Effector memory CD4-positive, alpha-beta T cell (primary cell): ENCODE data around the gene PSEN2.

Experiments
- DNase-seq, 3 donors: peaks; one replicate each; pipeline ENCODE4 v3.0.0-alpha.2; 2020
- H3K27ac ChIP-seq: 2 replicates; pipeline ENCODE4 v1.7.0; 2013; ENCODE audit warnings: mild to moderate bottlenecking, low read length, moderate library complexity; ENCODE audit not compliant: insufficient read depth, poor library complexity, severe bottlenecking
- H3K27me3 ChIP-seq: replicated peaks from 2 replicates; pipeline ENCODE4 v1.7.0; 2013; ENCODE audit warnings: mild to moderate bottlenecking, low read length; ENCODE audit not compliant: insufficient read depth, control insufficient read depth, poor library complexity, severe bottlenecking
- H3K36me3 ChIP-seq: 2 replicates; pipeline ENCODE4 v1.7.0; 2013; ENCODE audit warnings: mild to moderate bottlenecking, low read length, moderate library complexity; ENCODE audit not compliant: control insufficient read depth, insufficient read depth
- H3K4me1 ChIP-seq: 2 replicates; pipeline ENCODE4 v1.7.0; 2013; ENCODE audit warnings: low read length, mild to moderate bottlenecking; ENCODE audit not compliant: control insufficient read depth, insufficient read depth, poor library complexity, severe bottlenecking
- H3K4me3 ChIP-seq: 2 replicates; pipeline ENCODE4 v1.7.0; 2013; ENCODE audit warnings: low read length, low read depth, mild to moderate bottlenecking; ENCODE audit not compliant: insufficient read depth, poor library complexity, severe bottlenecking
- H3K9me3 ChIP-seq: 2 replicates; pipeline ENCODE4 v1.7.0; 2013; ENCODE audit warnings: mild to moderate bottlenecking, low read length, moderate library complexity; ENCODE audit not compliant: control insufficient read depth

Gene PSEN2

DNA sequence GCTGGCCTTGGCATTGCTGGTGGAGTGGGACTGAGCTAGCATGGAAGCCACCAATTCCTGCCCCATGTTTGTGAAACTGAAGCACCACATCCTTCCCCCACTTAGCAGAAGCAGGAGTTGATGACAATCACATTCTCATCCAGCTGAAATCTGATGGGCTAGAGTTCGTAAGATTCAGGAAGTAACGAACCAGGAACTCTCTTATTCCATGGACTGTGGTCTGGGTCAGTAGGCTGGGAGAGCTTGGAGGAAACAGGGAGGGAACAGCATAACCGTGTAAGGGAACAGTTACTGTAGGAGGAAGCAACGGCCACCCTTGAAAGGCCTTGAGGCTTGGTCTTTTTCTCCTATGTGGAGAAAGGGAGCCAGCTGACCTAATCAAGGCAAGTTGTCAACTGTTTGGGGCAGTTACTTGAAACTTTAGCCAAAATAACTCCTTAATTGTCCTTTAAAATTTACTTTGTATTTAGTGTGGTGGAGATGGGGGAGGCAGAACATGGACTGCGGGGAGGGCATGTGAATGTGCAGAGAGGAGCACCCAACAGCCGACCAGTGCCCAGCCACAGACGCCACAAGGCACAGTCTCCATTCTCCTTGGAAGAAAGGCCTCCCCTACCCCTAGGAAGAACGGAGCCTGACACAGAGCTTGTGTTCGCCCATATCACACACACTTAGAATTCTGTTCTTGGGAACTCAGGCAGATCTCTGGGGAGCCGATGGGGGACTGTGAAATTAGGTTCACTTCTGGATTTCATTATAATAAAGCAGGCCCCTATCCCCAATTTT, 67.7 kb downstream of the PSEN2 start:
- H3K4me3 ChIP-seq: no peak overlapping the region
- peak overlapping the region; percentile 90 for H3K27ac ChIP-seq
- H3K27me3 ChIP-seq: no peaks in the 10 kb centered on the region
- H3K36me3 ChIP-seq: no peaks in the 10 kb centered on the region
- peaks cover 17% of the 10 kb centered on the region for H3K4me1 ChIP-seq
- DNase-seq: no peak
- no peaks in the 10 kb centered on the region for H3K9me3 ChIP-seq

DNA sequence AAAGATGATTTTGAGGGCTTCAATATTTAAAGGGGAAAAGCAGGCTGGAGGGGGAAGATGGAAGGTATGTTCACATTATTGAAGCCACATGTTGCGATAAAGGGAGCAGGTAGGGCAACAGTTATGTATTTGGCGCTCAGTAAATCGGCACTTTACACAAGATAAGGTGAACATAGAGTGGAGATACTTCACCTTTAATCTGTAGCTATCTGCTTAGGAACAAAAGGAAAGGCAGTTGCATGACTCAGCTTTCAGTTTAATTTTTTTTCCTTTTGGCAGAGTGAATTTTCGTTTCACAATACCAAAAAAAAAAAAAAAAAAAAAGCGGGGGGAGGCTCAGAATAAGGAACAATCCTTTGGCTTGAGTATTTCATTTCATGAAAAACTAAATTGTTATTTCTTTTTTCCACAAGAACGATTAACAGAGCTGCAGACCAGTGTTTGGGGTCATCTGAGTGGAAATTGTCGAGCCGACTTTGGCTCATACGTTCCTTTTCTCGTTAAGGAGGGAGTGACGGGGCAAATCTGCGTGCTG, 68.6 kb downstream of the PSEN2 start:
- no peak for DNase-seq
- H3K4me1 ChIP-seq: peaks cover 17% of the 10 kb centered on the region

DNA sequence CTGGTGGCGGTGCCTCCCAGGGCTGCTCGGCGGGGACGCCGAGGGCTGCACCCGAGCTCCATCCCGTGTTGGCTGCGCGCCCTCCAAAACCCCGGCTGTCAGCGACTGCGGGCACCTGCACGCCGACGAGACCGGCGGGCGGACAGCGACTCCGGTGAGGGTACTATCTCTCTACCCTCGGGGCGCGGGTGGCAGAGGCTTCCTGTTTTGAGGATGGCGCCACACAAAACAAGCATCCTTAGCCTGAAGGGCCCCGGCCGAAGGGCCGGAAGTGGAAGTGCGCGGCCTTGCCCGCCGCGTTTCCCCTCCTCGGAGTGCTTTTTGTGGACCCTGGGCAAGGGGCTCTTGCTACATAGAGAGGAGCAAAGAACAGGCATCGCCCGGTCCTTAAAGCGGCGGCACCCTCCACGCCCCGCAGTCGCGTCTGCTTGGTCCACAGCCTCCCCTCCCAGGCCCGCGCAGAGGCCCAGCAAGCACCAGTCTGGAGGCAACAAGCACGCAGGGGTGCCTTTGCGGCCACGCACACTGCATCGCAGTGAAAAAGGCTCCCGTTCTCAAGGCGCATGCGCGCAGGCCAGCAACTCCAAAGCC, 69.1 kb downstream of the PSEN2 start:
- Histone ChIP-seq H3K36me3 (no peaks in the 10 kb centered on the region), H3K4me1 (peaks cover 17% of the 10 kb centered on the region), H3K27ac (peak overlapping the region; percentile 90), H3K9me3 (no peaks in the 10 kb centered on the region), H3K27me3 (no peaks in the 10 kb centered on the region), H3K4me3 (peak overlapping the region; percentile 57)
- DNase-seq: peak; percentile 51 to 64 (median 57)

More for the DNA sequence above, 68.6 kb downstream of the PSEN2 start:
- Histone ChIP-seq H3K9me3 (no peaks in the 10 kb centered on the region), H3K27me3 (no peaks in the 10 kb centered on the region), H3K4me3 (peak overlapping the region; percentile 57), H3K27ac (peak overlapping the region; percentile 90), H3K36me3 (no peaks in the 10 kb centered on the region)

DNA sequence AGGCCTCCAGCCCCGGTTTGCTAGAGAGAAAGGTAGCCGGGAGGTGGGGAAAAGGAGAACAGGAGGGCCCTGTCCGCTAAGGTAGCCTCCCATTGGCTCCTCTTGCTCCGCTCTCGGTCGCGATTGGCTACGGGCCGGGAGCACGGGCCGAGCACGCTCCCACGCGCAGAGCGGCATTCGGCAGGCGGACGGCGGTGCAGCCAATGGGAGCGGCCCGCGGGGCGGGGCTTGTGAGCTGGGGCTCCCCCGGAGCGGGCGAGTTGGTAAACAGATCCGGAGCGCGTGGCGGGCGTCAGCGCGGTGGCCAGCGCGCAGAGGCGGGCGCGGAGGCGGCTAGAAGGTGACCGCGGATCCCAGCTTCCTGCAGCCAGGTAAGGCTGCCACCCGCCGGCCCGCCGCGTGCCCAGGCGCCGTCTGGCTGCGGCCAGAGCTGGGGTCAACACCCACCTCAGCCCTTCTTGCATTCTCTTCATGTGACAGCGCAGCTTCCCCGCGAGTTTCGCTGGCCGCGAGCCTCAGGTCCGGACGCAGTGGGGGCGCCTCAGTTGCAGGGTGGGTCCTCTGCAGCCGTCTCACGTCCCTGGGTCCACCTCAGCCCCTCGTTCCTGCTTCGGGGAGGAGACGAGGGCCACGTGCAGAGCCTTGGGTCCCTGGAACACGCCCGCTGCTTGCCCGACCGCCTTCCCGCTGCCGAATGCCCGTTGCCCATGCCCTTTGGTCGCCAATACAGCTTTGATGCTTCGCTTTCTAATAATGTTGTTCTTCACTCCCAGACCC, 69.8 kb downstream of the PSEN2 start, which contains the start of gene COQ8A:
Gene COQ8A (plus strand): TSS at position 266 of the 777 bp plus-strand sequence. CDS start 21,092 bp downstream, outside the sequence.
- peak within 1 kb of the TSS; percentile 90 for H3K27ac ChIP-seq
- H3K4me1 ChIP-seq: peaks cover 17% of the 10 kb centered on the region
- peak within 1 kb of the TSS; percentile 73 for H3K4me3 ChIP-seq
- no peaks in the 10 kb centered on the region for H3K36me3 ChIP-seq
- DNase-seq: peak; percentile 97 to 99 (median 98)
- H3K27me3 ChIP-seq: no peaks in the 10 kb centered on the region
- no peaks in the 10 kb centered on the region for H3K9me3 ChIP-seq

DNA sequence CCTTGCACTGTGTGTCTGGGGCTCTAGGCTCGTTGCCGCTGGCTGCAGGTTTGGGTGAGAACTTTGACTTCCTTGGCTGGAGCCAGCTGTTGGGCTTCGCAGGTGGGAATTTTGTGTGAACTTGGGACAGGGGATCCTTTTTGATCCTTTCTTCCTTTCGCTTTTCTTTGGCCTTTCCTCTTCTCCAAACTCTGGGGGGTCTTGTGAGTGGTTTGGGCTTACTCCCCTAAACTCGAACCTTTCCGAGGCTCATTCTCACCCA, 70.3 kb downstream of the PSEN2 start:
- H3K4me3 ChIP-seq: peak overlapping the region; percentile 73
- no peaks in the 10 kb centered on the region for H3K27me3 ChIP-seq
- no peak for DNase-seq
- no peak overlapping the region for H3K27ac ChIP-seq
- H3K9me3 ChIP-seq: no peaks in the 10 kb centered on the region
- H3K4me1 ChIP-seq: peaks cover 17% of the 10 kb centered on the region
- H3K36me3 ChIP-seq: no peaks in the 10 kb centered on the region

DNA sequence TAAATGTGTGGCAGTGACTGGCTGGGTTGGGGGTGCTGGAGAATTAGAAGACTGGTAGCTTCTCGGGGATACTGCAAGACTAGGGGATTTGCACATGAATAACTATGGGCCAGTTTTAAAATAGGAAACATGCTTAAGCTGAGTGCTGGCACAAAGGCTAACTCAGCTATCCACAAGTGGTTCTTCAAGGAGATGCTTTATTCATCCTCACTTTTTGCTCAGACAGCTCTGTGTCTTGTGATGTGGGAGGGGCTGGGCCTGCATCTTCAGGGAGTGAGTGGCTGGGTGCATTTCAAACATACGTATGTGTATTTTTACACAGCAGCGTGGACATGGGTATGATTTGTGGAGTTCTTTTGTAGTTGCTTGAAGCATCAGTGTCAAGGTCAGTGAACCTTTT, 72.0 kb downstream of the PSEN2 start:
- Histone ChIP-seq H3K9me3 (no peaks in the 10 kb centered on the region), H3K27ac (no peak overlapping the region), H3K36me3 (no peaks in the 10 kb centered on the region), H3K4me3 (no peak overlapping the region), H3K27me3 (no peaks in the 10 kb centered on the region), H3K4me1 (peaks cover 17% of the 10 kb centered on the region)
- no peak for DNase-seq

DNA sequence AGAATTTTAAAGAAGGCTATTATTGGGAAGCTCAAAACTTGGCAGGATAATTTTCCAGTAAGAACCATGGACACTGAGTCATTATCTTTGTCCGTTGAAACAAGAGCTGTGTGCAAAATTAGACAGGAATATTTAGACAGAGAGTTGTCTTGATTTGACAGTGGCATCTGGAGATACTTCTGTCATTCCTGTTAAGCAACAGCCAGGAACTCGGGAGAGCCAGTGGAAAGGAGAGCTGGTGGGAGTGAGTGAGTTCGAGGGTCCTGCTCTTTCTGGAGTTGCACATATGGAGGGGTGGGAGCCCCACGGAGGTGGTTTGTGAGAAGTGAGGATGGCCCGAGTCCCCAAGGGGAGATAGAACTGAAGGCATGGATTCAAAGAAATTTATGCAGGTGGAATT, 72.7 kb downstream of the PSEN2 start:
- Histone ChIP-seq H3K27me3 (no peaks in the 10 kb centered on the region), H3K27ac (no peak overlapping the region), H3K36me3 (no peaks in the 10 kb centered on the region), H3K4me3 (no peak overlapping the region), H3K4me1 (peaks cover 17% of the 10 kb centered on the region), H3K9me3 (no peaks in the 10 kb centered on the region)
- no peak for DNase-seq

DNA sequence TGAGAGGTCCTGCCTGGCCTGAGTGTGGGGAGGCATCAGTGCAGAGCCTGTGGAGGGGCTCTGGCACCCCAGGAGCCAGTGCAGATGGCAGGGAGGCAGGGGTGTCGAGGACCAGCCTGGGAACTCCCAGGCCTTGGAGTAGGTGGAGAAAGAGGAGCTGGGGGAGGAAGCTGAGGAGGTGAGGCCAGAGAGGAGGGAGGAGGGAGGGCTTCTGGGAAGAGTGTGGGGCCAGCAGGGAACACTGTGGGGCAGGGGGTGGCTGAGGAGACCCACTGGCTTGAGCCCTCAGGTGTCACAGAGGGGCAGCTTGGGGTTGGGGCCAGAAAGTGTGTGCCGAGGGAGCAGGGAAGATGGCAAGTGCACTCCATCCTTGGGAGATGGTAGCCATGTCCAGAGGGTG, 73.5 kb downstream of the PSEN2 start:
- Histone ChIP-seq H3K4me3 (no peak overlapping the region), H3K4me1 (peaks cover 13% of the 10 kb centered on the region), H3K36me3 (no peaks in the 10 kb centered on the region), H3K9me3 (no peaks in the 10 kb centered on the region), H3K27me3 (no peaks in the 10 kb centered on the region), H3K27ac (no peak overlapping the region)
- no peak for DNase-seq

DNA sequence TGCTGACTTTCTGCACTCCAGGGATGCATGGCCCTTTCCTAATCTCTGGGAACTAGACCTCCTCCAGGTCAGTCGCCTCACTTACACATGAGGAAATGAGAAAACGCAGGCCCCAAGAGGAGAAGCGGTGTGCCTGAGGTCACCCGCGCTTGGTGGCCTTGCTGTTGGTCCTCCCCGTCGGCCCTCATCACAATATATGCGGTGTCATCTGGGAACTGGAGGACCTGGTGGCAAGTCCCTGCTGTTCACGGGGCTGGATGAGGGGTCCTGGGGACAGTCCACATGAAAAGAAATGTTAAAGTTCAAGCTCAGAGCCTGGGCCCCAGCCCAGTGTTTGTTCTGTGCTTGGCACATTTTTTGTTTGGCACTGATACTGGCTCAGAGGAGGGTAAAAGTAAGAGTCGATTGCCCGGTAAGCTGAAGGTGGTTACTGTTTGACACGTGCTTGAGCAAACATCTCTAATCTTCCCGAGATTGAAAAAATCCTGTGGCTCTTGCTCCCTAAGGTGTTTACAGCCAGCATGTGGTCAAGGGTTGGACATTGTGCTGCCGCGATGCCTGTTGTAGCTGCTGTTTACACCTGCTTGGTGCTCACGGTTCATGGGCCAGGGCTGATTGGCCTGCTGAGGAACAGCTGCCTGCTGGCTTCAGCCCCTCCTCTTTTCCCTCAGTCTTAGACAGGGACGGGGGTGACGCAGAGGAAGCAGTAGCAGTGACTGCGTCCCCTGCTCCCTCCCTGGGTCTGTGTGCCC, 74.9 kb downstream of the PSEN2 start:
- Histone ChIP-seq H3K9me3 (no peaks in the 10 kb centered on the region), H3K4me3 (no peak overlapping the region), H3K27ac (no peak overlapping the region), H3K36me3 (no peaks in the 10 kb centered on the region), H3K27me3 (no peaks in the 10 kb centered on the region), H3K4me1 (peaks cover 8% of the 10 kb centered on the region)
- DNase-seq: no peak
